ENCODE data around the gene RSPRY1. TPM values are rescaled to one million over a fixed set of nuclear protein-coding genes. Genes with fewer than 3 reads are reported as not detected.

Gene RSPRY1
- total RNA-seq, 1 experiment from 2014 or later = 24.9 TPM

DNA sequence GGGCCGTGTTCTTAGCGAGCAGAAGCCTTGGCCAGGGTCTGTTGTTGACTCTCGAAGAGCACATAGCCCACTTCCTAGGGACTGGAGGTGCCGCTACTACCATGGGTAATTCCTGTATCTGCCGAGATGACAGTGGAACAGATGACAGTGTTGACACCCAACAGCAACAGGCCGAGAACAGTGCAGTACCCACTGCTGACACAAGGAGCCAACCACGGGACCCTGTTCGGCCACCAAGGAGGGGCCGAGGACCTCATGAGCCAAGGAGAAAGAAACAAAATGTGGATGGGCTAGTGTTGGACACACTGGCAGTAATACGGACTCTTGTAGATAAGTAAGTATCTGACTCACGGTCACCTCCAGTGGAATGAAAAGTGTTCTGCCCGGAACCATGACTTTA is 18.5 kb downstream of the RSPRY1 start:
- BruUV-seq (replicated peaks) = no TSS peak
- TF ChIP-seq, protein P1, sequence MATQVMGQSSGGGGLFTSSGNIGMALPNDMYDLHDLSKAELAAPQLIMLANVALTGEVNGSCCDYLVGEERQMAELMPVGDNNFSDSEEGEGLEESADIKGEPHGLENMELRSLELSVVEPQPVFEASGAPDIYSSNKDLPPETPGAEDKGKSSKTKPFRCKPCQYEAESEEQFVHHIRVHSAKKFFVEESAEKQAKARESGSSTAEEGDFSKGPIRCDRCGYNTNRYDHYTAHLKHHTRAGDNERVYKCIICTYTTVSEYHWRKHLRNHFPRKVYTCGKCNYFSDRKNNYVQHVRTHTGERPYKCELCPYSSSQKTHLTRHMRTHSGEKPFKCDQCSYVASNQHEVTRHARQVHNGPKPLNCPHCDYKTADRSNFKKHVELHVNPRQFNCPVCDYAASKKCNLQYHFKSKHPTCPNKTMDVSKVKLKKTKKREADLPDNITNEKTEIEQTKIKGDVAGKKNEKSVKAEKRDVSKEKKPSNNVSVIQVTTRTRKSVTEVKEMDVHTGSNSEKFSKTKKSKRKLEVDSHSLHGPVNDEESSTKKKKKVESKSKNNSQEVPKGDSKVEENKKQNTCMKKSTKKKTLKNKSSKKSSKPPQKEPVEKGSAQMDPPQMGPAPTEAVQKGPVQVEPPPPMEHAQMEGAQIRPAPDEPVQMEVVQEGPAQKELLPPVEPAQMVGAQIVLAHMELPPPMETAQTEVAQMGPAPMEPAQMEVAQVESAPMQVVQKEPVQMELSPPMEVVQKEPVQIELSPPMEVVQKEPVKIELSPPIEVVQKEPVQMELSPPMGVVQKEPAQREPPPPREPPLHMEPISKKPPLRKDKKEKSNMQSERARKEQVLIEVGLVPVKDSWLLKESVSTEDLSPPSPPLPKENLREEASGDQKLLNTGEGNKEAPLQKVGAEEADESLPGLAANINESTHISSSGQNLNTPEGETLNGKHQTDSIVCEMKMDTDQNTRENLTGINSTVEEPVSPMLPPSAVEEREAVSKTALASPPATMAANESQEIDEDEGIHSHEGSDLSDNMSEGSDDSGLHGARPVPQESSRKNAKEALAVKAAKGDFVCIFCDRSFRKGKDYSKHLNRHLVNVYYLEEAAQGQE (IDR thresholded peaks at IDR 0.05; ENCODE audit: low read depth) = no peak
- no peak for TF ChIP-seq ZNF274 (IDR thresholded peaks at IDR 0.05; ENCODE audit: low read depth, low read length)
- TF ChIP-seq, protein P2, sequence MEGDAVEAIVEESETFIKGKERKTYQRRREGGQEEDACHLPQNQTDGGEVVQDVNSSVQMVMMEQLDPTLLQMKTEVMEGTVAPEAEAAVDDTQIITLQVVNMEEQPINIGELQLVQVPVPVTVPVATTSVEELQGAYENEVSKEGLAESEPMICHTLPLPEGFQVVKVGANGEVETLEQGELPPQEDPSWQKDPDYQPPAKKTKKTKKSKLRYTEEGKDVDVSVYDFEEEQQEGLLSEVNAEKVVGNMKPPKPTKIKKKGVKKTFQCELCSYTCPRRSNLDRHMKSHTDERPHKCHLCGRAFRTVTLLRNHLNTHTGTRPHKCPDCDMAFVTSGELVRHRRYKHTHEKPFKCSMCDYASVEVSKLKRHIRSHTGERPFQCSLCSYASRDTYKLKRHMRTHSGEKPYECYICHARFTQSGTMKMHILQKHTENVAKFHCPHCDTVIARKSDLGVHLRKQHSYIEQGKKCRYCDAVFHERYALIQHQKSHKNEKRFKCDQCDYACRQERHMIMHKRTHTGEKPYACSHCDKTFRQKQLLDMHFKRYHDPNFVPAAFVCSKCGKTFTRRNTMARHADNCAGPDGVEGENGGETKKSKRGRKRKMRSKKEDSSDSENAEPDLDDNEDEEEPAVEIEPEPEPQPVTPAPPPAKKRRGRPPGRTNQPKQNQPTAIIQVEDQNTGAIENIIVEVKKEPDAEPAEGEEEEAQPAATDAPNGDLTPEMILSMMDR (IDR thresholded peaks at IDR 0.05 in 2 of 3, conservative IDR thresholded peaks at IDR 0.05 in 1 of 3; ENCODE audit: borderline replicate concordance in 1 of 3, insufficient read depth in 1 of 3, low read depth in 2 of 3, low read length in 2 of 3) = peak in 2 of 3 experiments; percentile 33 to 39; a peak in 3 of 6 replicates
- DNase-seq (ENCODE audit: low read depth, low spot score) (no peak), ATAC-seq (peak; percentile 40; the same call in 1 of the 2 replicates)
- intact Hi-C loops (cut with micrococcal nuclease) = no loop called here
- no peak overlapping the region for H3K4me2 ChIP-seq (ENCODE audit: low read length)
- ChIA-PET CTCF (no interaction called here), POLR2A (no interaction called here), RAD21 (ENCODE audit: low non-redundant PET in 1 of 2, low total read pairs in 2 of 2, uncharacterized antibody in 2 of 2, unreplicated experiment in 2 of 2) (no interaction called here)
- no peaks in the 10 kb centered on the region for H3K4me1 ChIP-seq (ENCODE audit: control insufficient read depth in 1 of 2, insufficient read depth in 2 of 2, low read length in 2 of 2)
- H3K27ac ChIP-seq (ENCODE audit: low read depth, low read length) = no peak overlapping the region
- H3K79me2 ChIP-seq (ENCODE audit: insufficient read depth, low read length) = no peaks in the 10 kb centered on the region
- no peaks in the 10 kb centered on the region for H3K9me2 ChIP-seq (ENCODE audit: insufficient read depth)
- H3K36me3 ChIP-seq (ENCODE audit: control insufficient read depth in 1 of 2, insufficient read depth in 2 of 2, low read length in 2 of 2) = peaks cover 18 to 25% of the 10 kb centered on the region in 2 experiments
- no peak overlapping the region for H3K9ac ChIP-seq (ENCODE audit: low read length)
- no peak overlapping the region for H3K4me3 ChIP-seq (replicated peaks in 1 of 2; ENCODE audit: low read depth in 1 of 2, low read length in 2 of 2)
- H3K9me3 ChIP-seq (ENCODE audit: control insufficient read depth in 1 of 2, insufficient read depth in 1 of 2, low read depth in 1 of 2, low read length in 2 of 2) = no peaks in the 10 kb centered on the region
- H2AFZ ChIP-seq (ENCODE audit: low read depth, low read length, poor library complexity, severe bottlenecking) = no peak overlapping the region
- H3K27me3 ChIP-seq (ENCODE audit: insufficient read depth, low read length) = no peaks in the 10 kb centered on the region
- no peaks in the 10 kb centered on the region for H4K20me1 ChIP-seq (ENCODE audit: insufficient read depth)

All from HCT116 (cell line).